Heart left ventricle (tissue), 13 donors: ENCODE measurements around the gene ASCL2.

Experiments
- POLR2A ChIP-seq, 2 donors: fragments of 450-650 bp; IDR thresholded peaks; one replicate each; pipeline ENCODE4 v1.6.1; 2017; ENCODE audit warnings: antibody characterized with exemption in 2 of 2, mild to moderate bottlenecking in 2 of 2, moderate library complexity in 2 of 2
- TF ChIP-seq, protein P1 (sequence below), 12 donors: fragments of 200-600 bp; sonication (generic) in 4 of 12; IDR thresholded peaks; one replicate each; pipeline versions ENCODE4 v1.5.0 to v1.8.0; 2018 to 2022; ENCODE audit warnings: antibody characterized with exemption in 12 of 12, mild to moderate bottlenecking in 5 of 12
- donor health status: ischemic (EF 13 %, LVEDD 7.1; RV severe dilation, severe dysfunction).
- donor health status: DM: no; HTN: yes; CAD: no.
- donor health status: DM: no; HTN: no; CAD: no.
- donor health status: ischemic (EF 25% LVEDD 6.9; RV normal size, moderate dysfunction).
- donor health status: ischemic (EF 25% LVEDD 5.7; RV mildly dilated, moderate dysfunction).
- donor health status: ischemic (EF 35%, LVEDD 5.7; RV mildly dilated, moderate dysfunction).
- donor health status: nonischemic (EF 11% LVEDD 7.7; RV severe dilation, severe dysfunction).
- donor health status: DM: yes; HTN: yes; CAD: no.
- donor health status: PGD.
- donor health status: ischemic (EF 29% LVEDD 5.4; RV normal size, mild dysfunction).
- donor health status: nonischemic (EF 23%, LVEDD 6.1; RV moderate dilation, normal function).

DNA sequence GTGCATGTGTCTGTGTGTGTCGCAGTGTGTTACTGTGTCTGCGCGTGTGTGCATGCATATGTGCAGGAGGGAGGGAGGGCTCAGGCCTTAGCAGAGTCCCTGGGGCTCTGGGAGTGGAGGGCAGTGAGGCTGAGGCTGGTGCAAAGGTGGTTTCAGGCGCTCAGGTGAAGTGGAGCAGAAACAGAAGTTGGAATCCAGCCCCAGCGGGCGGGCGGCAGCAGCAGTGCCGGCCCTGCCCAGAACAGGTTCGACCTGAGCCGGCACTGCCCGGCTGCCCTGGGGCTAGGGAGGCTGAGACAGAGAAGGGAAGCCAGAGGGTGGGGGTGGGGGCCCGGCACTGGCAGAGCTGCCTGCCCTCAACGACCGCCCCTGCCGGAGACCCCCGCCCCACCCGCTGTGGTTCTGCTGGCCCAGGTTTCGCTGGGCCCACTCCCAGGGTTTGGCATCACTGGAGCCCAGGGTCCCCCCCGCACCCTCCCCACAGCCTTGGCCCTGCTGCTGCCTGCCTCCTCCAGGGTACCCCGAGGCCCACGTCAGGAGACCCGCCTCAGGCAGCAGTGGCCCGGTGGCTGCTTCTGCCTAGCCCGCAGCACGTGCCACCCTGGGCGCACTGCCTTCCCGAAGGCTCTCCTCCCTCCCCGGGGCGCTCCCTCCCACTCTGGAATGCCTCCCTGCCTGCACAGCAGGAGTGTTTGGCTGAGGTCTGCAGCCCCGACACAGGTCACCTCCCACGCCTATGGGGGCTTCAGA is 13.3 kb downstream of the ASCL2 start:
- TF ChIP-seq, protein P1, sequence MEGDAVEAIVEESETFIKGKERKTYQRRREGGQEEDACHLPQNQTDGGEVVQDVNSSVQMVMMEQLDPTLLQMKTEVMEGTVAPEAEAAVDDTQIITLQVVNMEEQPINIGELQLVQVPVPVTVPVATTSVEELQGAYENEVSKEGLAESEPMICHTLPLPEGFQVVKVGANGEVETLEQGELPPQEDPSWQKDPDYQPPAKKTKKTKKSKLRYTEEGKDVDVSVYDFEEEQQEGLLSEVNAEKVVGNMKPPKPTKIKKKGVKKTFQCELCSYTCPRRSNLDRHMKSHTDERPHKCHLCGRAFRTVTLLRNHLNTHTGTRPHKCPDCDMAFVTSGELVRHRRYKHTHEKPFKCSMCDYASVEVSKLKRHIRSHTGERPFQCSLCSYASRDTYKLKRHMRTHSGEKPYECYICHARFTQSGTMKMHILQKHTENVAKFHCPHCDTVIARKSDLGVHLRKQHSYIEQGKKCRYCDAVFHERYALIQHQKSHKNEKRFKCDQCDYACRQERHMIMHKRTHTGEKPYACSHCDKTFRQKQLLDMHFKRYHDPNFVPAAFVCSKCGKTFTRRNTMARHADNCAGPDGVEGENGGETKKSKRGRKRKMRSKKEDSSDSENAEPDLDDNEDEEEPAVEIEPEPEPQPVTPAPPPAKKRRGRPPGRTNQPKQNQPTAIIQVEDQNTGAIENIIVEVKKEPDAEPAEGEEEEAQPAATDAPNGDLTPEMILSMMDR (IDR thresholded peaks at IDR 0.05) = no peak
- TF ChIP-seq POLR2A (IDR thresholded peaks at IDR 0.05) = no peak
